NT2/D1 (cell line): ENCODE results near the gene SCCPDH.
"Not testable (repeated sequence)": the region's sequence is repeated elsewhere in the genome, so short reads cannot be mapped to it uniquely, and the experiment has no call there.

Experiments used
- DNase-seq: peaks from one replicate; pipeline ENCODE4 v3.0.0-alpha.2; 2011; ENCODE audit warnings: low read depth, low spot score
- H3K27me3 ChIP-seq: 2 replicates; pipeline ENCODE4 v1.6.0; 2011; ENCODE audit warnings: mild to moderate bottlenecking; ENCODE audit not compliant: insufficient read length, insufficient read depth
- H3K36me3 ChIP-seq: 2 replicates; pipeline ENCODE4 v1.6.1; 2011; ENCODE audit warnings: mild to moderate bottlenecking, low read length, mixed read lengths; ENCODE audit not compliant: insufficient read depth, insufficient read length
- H3K4me1 ChIP-seq: 2 replicates; pipeline ENCODE4 v1.5.1; 2011; ENCODE audit not compliant: insufficient read depth, insufficient read length
- H3K4me3 ChIP-seq: 2 replicates; pipeline ENCODE4 v1.5.1; 2011; ENCODE audit warnings: low read depth; ENCODE audit not compliant: insufficient read length
- H3K9ac ChIP-seq: 2 replicates; pipeline ENCODE4 v1.6.0; 2011; ENCODE audit warnings: low read depth; ENCODE audit not compliant: insufficient read length
- H3K9me3 ChIP-seq: 2 replicates; pipeline ENCODE4 v1.5.1; 2011; ENCODE audit warnings: mild to moderate bottlenecking, low read length; ENCODE audit not compliant: insufficient read depth
- SUZ12 ChIP-seq: IDR thresholded peaks from 2 replicates; pipeline ENCODE4 v1.6.1; 2011; ENCODE audit not compliant: insufficient read length, insufficient read depth; ENCODE audit errors: extremely low read depth
- YY1 ChIP-seq: IDR thresholded peaks from 2 replicates; pipeline ENCODE4 v1.6.1; 2011; ENCODE audit not compliant: insufficient read length, insufficient read depth
- ZNF274 ChIP-seq: IDR thresholded peaks from 2 replicates; pipeline ENCODE4 v1.6.1; 2011; ENCODE audit warnings: mild to moderate bottlenecking, low read depth, low read length

SCCPDH gene

GRCh38 chr1:246809473-246809872 is 85.3 kb downstream of the SCCPDH start:
- no peaks in the 10 kb centered on the region for H3K36me3 ChIP-seq
- no peaks in the 10 kb centered on the region for H3K27me3 ChIP-seq
- H3K4me1 ChIP-seq: peaks cover 3% of the 10 kb centered on the region
- DNase-seq: no peak
- no peak overlapping the region for H3K4me3 ChIP-seq
- H3K9ac ChIP-seq: no peak overlapping the region
- TF ChIP-seq YY1: no peak
- TF ChIP-seq SUZ12: no peak
- no peak for TF ChIP-seq ZNF274
- peaks cover 13% of the 10 kb centered on the region; the same call in 1 of the 2 replicates for H3K9me3 ChIP-seq

GRCh38 chr1:246811985-246812384 is 87.8 kb downstream of the SCCPDH start:
- no peak for DNase-seq
- Histone ChIP-seq H3K4me3 (no peak overlapping the region), H3K9me3 (peaks cover 13% of the 10 kb centered on the region; the same call in 1 of the 2 replicates), H3K9ac (no peak overlapping the region), H3K4me1 (peaks cover 3% of the 10 kb centered on the region), H3K27me3 (no peaks in the 10 kb centered on the region), H3K36me3 (no peaks in the 10 kb centered on the region)
- no peak for TF ChIP-seq YY1
- TF ChIP-seq SUZ12: no peak
- no peak for TF ChIP-seq ZNF274

GRCh38 chr1:246813325-246813724 is 89.1 kb downstream of the SCCPDH start:
- not testable (repeated sequence) for H3K9ac ChIP-seq, H3K36me3 ChIP-seq, H3K4me3 ChIP-seq, H3K27me3 ChIP-seq, H3K4me1 ChIP-seq, DNase-seq
- peaks cover 13% of the 10 kb centered on the region; the same call in 1 of the 2 replicates for H3K9me3 ChIP-seq

GRCh38 chr1:246814890-246815289 is 90.7 kb downstream of the SCCPDH start:
- DNase-seq: no peak
- Histone ChIP-seq H3K4me3 (no peak overlapping the region), H3K27me3 (no peaks in the 10 kb centered on the region), H3K4me1 (peaks cover 3% of the 10 kb centered on the region), H3K9me3 (0 out of 2 replicates have a peak, but pooled peaks cover 2% of the 10 kb centered on the region), H3K9ac (no peak overlapping the region), H3K36me3 (no peaks in the 10 kb centered on the region)
- TF ChIP-seq ZNF274 (no peak), YY1 (no peak), SUZ12 (no peak)

- Histone ChIP-seq H3K27me3 (no peaks in the 10 kb centered on the region), H3K4me3 (no peak overlapping the region), H3K4me1 (peaks cover 3% of the 10 kb centered on the region), H3K36me3 (no peaks in the 10 kb centered on the region), H3K9me3 (no peaks in the 10 kb centered on the region), H3K9ac (no peak overlapping the region)
- no peak for DNase-seq
- TF ChIP-seq SUZ12 (no peak), YY1 (no peak), ZNF274 (no peak)
Measured at GRCh38 chr1:246815693-246816270, 91.6 kb downstream of the SCCPDH start.
